ENCODE measurements around the gene HLA-F.

Gene HLA-F

GRCh38 chr6:29708432-29709179, 14.6 kb upstream of the HLA-F start:
- Mint-ChIP-seq H3K36me3 (ENCODE audit: low read depth) (no peaks in the 10 kb centered on the region), H3K4me3 (peak overlapping the region; percentile 69), H3K9me3 (no peaks in the 10 kb centered on the region), H3K4me1 (peaks cover 57% of the 10 kb centered on the region), H3K27ac (peak overlapping the region; percentile 46), H3K27me3 (peaks cover 4% of the 10 kb centered on the region)
- DNase-seq = peak; percentile 45
- peak; percentile 90 for ATAC-seq

- H3K4me3 Mint-ChIP-seq = peak overlapping the region; percentile 69
- H3K27ac Mint-ChIP-seq = peak overlapping the region; percentile 16
- DNase-seq (no peak), ATAC-seq (no peak)
- H3K4me1 Mint-ChIP-seq = peaks cover 57% of the 10 kb centered on the region
- no peaks in the 10 kb centered on the region for H3K27me3 Mint-ChIP-seq
- H3K36me3 Mint-ChIP-seq (ENCODE audit: low read depth) = no peaks in the 10 kb centered on the region
- no peaks in the 10 kb centered on the region for H3K9me3 Mint-ChIP-seq
Observed at GRCh38 chr6:29709188-29709587, 14.0 kb upstream of the HLA-F start.

- no peak for DNase-seq
- no peaks in the 10 kb centered on the region for H3K27me3 Mint-ChIP-seq
- H3K4me1 Mint-ChIP-seq = peaks cover 57% of the 10 kb centered on the region
- H3K4me3 Mint-ChIP-seq = no peak overlapping the region
- no peak for ATAC-seq
- H3K9me3 Mint-ChIP-seq = no peaks in the 10 kb centered on the region
- H3K27ac Mint-ChIP-seq = peak overlapping the region; percentile 71
- no peaks in the 10 kb centered on the region for H3K36me3 Mint-ChIP-seq (ENCODE audit: low read depth)
Observed at GRCh38 chr6:29710281-29710941, 12.8 kb upstream of the HLA-F start.

GRCh38 chr6:29720863-29721262, 2.4 kb upstream of the HLA-F start:
- ATAC-seq = no peak

GRCh38 chr6:29723666-29724588, 693 bp downstream of the HLA-F start:
- ATAC-seq = peak; percentile 56
- peaks cover 43% of the 10 kb centered on the region for H3K36me3 Mint-ChIP-seq (ENCODE audit: low read depth)
- peak overlapping the region; percentile 91 for H3K27ac Mint-ChIP-seq
- no peaks in the 10 kb centered on the region for H3K9me3 Mint-ChIP-seq
- no peaks in the 10 kb centered on the region for H3K27me3 Mint-ChIP-seq
- H3K4me3 Mint-ChIP-seq = peak overlapping the region; percentile 92
- H3K4me1 Mint-ChIP-seq = peaks cover 55% of the 10 kb centered on the region
- peak; percentile 80 for DNase-seq

More at GRCh38 chr6:29720863-29721262, 2.4 kb upstream of the HLA-F start:
- Mint-ChIP-seq H3K4me3 (no peak overlapping the region), H3K4me1 (peaks cover 29% of the 10 kb centered on the region), H3K27ac (no peak overlapping the region), H3K36me3 (ENCODE audit: low read depth) (peaks cover 18% of the 10 kb centered on the region), H3K27me3 (no peaks in the 10 kb centered on the region), H3K9me3 (no peaks in the 10 kb centered on the region)
- DNase-seq = no peak

- H3K36me3 Mint-ChIP-seq (ENCODE audit: low read depth) = peaks cover 43% of the 10 kb centered on the region
- H3K4me1 Mint-ChIP-seq = peaks cover 56% of the 10 kb centered on the region
- peak overlapping the region; percentile 91 for H3K27ac Mint-ChIP-seq
- ATAC-seq (no peak), DNase-seq (no peak)
- peak overlapping the region; percentile 92 for H3K4me3 Mint-ChIP-seq
- no peaks in the 10 kb centered on the region for H3K9me3 Mint-ChIP-seq
- H3K27me3 Mint-ChIP-seq = no peaks in the 10 kb centered on the region
Observed at GRCh38 chr6:29724937-29725869, 2.0 kb downstream of the HLA-F start.

GRCh38 chr6:29726001-29726400, 2.8 kb downstream of the HLA-F start:
- Mint-ChIP-seq H3K4me3 (peak overlapping the region; percentile 92), H3K4me1 (peaks cover 59% of the 10 kb centered on the region), H3K27ac (peak overlapping the region; percentile 91), H3K9me3 (no peaks in the 10 kb centered on the region), H3K27me3 (no peaks in the 10 kb centered on the region), H3K36me3 (ENCODE audit: low read depth) (peaks cover 43% of the 10 kb centered on the region)
- ATAC-seq (no peak), DNase-seq (no peak)

- H3K4me3 Mint-ChIP-seq = peak overlapping the region; percentile 92
- peak overlapping the region; percentile 62 for H3K27ac Mint-ChIP-seq
- H3K4me1 Mint-ChIP-seq = peaks cover 55% of the 10 kb centered on the region
- peaks cover 43% of the 10 kb centered on the region for H3K36me3 Mint-ChIP-seq (ENCODE audit: low read depth)
- no peaks in the 10 kb centered on the region for H3K9me3 Mint-ChIP-seq
- ATAC-seq (no peak), DNase-seq (no peak)
- no peaks in the 10 kb centered on the region for H3K27me3 Mint-ChIP-seq
Observed at GRCh38 chr6:29726571-29727194, 3.4 kb downstream of the HLA-F start.

GRCh38 chr6:29727637-29728036, 4.4 kb downstream of the HLA-F start:
- Mint-ChIP-seq H3K27me3 (no peaks in the 10 kb centered on the region), H3K36me3 (ENCODE audit: low read depth) (peaks cover 43% of the 10 kb centered on the region)

GRCh38 chr6:29728173-29728874, 5.1 kb downstream of the HLA-F start:
- no peaks in the 10 kb centered on the region for H3K9me3 Mint-ChIP-seq
- no peak for DNase-seq
- no peak overlapping the region for H3K4me3 Mint-ChIP-seq
- no peaks in the 10 kb centered on the region for H3K27me3 Mint-ChIP-seq
- ATAC-seq = no peak
- peaks cover 43% of the 10 kb centered on the region for H3K36me3 Mint-ChIP-seq (ENCODE audit: low read depth)
- H3K4me1 Mint-ChIP-seq = peaks cover 46% of the 10 kb centered on the region
- H3K27ac Mint-ChIP-seq = peak overlapping the region; percentile 62

More at GRCh38 chr6:29727637-29728036, 4.4 kb downstream of the HLA-F start:
- Mint-ChIP-seq H3K4me1 (peaks cover 46% of the 10 kb centered on the region), H3K4me3 (peak overlapping the region; percentile 92), H3K27ac (peak overlapping the region; percentile 62), H3K9me3 (no peaks in the 10 kb centered on the region)
- ATAC-seq (no peak), DNase-seq (no peak)

GRCh38 chr6:29728875-29729270, 5.6 kb downstream of the HLA-F start:
- DNase-seq (no peak), ATAC-seq (no peak)
- Mint-ChIP-seq H3K4me3 (no peak overlapping the region), H3K36me3 (ENCODE audit: low read depth) (peaks cover 43% of the 10 kb centered on the region), H3K9me3 (no peaks in the 10 kb centered on the region), H3K27ac (no peak overlapping the region), H3K4me1 (peaks cover 48% of the 10 kb centered on the region), H3K27me3 (no peaks in the 10 kb centered on the region)

GRCh38 chr6:29729774-29730328, 6.6 kb downstream of the HLA-F start:
- H3K9me3 Mint-ChIP-seq = no peaks in the 10 kb centered on the region
- H3K27me3 Mint-ChIP-seq = no peaks in the 10 kb centered on the region
- ATAC-seq (no peak), DNase-seq (no peak)
- H3K27ac Mint-ChIP-seq = no peak overlapping the region
- peaks cover 51% of the 10 kb centered on the region for H3K4me1 Mint-ChIP-seq
- H3K36me3 Mint-ChIP-seq (ENCODE audit: low read depth) = peaks cover 34% of the 10 kb centered on the region
- H3K4me3 Mint-ChIP-seq = no peak overlapping the region
